Hepatocyte (in vitro differentiated cells): ENCODE data around the gene SEMA5A.

ENCODE experiments used
- EZH2 ChIP-seq: fragments of 200-600 bp; sonication (generic); IDR thresholded peaks from 2 replicates; pipeline ENCODE4 v1.6.1; 2016; ENCODE audit warnings: antibody characterized with exemption, mild to moderate bottlenecking, borderline replicate concordance
- TF ChIP-seq, protein P1 (sequence below): fragments of 200-600 bp; sonication (generic); IDR thresholded peaks from 2 replicates; pipeline ENCODE4 v1.5.1; 2016; ENCODE audit warnings: antibody characterized with exemption, mild to moderate bottlenecking; ENCODE audit not compliant: poor library complexity

DNA sequence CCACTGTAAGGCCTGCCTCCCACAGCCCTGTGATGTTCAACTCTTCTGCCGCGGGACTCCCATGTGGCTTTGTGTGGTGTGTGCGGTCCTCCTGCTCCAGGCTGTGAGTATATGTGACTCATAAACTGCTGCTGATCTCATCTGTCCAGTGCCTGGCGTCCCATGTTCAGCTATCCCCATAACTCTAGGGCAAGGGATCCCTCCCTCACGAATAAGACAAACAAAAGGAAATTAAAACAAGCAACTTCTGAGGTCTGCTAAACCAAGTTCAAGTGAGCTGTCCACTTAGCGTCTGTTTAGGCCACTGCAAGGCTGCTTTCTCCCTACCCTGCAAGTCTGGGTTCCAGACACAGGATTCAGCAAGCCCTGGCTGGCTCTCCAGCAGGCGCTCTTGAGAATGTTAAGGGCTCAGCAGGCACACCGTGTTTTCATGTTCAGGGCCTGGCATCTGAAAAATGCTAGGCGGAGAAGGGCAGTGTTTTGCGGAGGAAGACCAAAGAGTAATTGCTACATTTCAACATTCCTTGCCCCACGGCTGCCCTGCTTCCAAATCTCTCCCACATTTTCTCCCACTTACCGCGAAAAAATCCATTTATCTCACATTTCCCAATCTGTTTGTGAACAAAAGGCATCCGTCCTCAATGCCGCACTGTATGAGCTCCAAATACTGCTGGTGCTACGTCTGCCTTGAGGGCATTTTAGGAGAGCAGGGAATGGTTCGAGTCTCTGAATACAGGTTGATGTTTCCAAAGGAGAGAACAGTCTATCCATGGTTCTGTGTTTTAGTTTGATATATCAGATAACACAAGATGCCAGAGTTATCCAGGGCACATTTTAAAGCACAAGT, 280.2 kb downstream of the SEMA5A start:
- TF ChIP-seq, protein P1, sequence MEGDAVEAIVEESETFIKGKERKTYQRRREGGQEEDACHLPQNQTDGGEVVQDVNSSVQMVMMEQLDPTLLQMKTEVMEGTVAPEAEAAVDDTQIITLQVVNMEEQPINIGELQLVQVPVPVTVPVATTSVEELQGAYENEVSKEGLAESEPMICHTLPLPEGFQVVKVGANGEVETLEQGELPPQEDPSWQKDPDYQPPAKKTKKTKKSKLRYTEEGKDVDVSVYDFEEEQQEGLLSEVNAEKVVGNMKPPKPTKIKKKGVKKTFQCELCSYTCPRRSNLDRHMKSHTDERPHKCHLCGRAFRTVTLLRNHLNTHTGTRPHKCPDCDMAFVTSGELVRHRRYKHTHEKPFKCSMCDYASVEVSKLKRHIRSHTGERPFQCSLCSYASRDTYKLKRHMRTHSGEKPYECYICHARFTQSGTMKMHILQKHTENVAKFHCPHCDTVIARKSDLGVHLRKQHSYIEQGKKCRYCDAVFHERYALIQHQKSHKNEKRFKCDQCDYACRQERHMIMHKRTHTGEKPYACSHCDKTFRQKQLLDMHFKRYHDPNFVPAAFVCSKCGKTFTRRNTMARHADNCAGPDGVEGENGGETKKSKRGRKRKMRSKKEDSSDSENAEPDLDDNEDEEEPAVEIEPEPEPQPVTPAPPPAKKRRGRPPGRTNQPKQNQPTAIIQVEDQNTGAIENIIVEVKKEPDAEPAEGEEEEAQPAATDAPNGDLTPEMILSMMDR, result no peak
- TF ChIP-seq EZH2, result no peak
